HEK293 (cell line): Measurements from ENCODE around the gene PXMP2.

Source experiments
- CTCF ChIA-PET: fragments of 350-600 bp; formaldehyde crosslinking; extraction: SDS; loops from one replicate; lab custom pipeline; 2021; ENCODE audit warnings: antibody characterized with exemption; lab: Yijun Ruan, JAX
- POLR2A ChIA-PET: fragments of 300-600 bp; formaldehyde crosslinking; extraction: SDS; loops from one replicate; lab custom pipeline; 2020; ENCODE audit warnings: antibody characterized with exemption, inconsistent platforms; lab: Yijun Ruan, JAX
- H3K27ac ChIP-seq: fragments of 200-500 bp; sonication (Bioruptor generic); 2 replicates; pipeline ENCODE4 v1.5.1; 2014; ENCODE audit warnings: low read depth, low read length, control low read depth, inconsistent platforms; ENCODE audit errors: extremely low read depth
- H3K36me3 ChIP-seq, 2 experiments: fragments of 200-500 bp in 1 of 2; sonication (Bioruptor generic) in 1 of 2; 1 replicate in 1 of 2; 2 replicates in 1 of 2; pipeline ENCODE4 v1.5.1; 2014 to 2017; ENCODE audit warnings: inconsistent platforms in 2 of 2, low read length in 2 of 2; ENCODE audit not compliant: control insufficient read depth in 2 of 2, insufficient read depth in 1 of 2
- H3K4me1 ChIP-seq: fragments of 200-500 bp; sonication (Bioruptor generic); 2 replicates; pipeline ENCODE4 v1.5.1; 2014; ENCODE audit warnings: mild to moderate bottlenecking, low read length, inconsistent platforms; ENCODE audit not compliant: control insufficient read depth, insufficient read depth
- H3K4me3 ChIP-seq: 2 replicates; pipeline ENCODE4 v1.5.1; 2011; ENCODE audit warnings: low read depth, mild to moderate bottlenecking, control low read depth, low read length, moderate library complexity
- H3K9me3 ChIP-seq: fragments of 200-500 bp; sonication (Bioruptor generic); 2 replicates; pipeline ENCODE4 v1.5.1; 2014; ENCODE audit warnings: low read depth, low read length, inconsistent platforms; ENCODE audit not compliant: control insufficient read depth, insufficient read depth
- BCL11B ChIP-seq: fragments of 450-650 bp; formaldehyde crosslinking; IDR thresholded peaks from 2 replicates; pipeline ENCODE4 v1.5.1; 2016; ENCODE audit warnings: low read depth, missing biosample characterization, missing genetic modification characterization
- PBX3 ChIP-seq: sonication (generic); formaldehyde crosslinking; IDR thresholded peaks from 2 replicates; pipeline ENCODE4 v1.8.1; 2022; ENCODE audit warnings: mild to moderate bottlenecking, moderate library complexity, missing genetic modification reagents
- PRDM10 ChIP-seq: fragments of 450-650 bp; formaldehyde crosslinking; IDR thresholded peaks from 2 replicates; pipeline ENCODE4 v1.5.1; 2016; ENCODE audit warnings: missing biosample characterization, missing genetic modification characterization
- REPIN1 ChIP-seq: fragments of 450-650 bp; formaldehyde crosslinking; IDR thresholded peaks from 2 replicates; pipeline ENCODE4 v1.5.1; 2017; ENCODE audit warnings: missing biosample characterization, missing genetic modification characterization, low read depth
- ZBTB10 ChIP-seq: fragments of 450-650 bp; formaldehyde crosslinking; IDR thresholded peaks from 2 replicates; pipeline ENCODE4 v1.5.1; 2016; ENCODE audit warnings: missing biosample characterization, missing genetic modification characterization
- ZIC2 ChIP-seq: fragments of 450-650 bp; formaldehyde crosslinking; IDR thresholded peaks from 2 replicates; pipeline ENCODE4 v1.5.1; 2016; ENCODE audit warnings: missing biosample characterization, missing genetic modification characterization
- ZNF112 ChIP-seq: fragments of 450-650 bp; formaldehyde crosslinking; IDR thresholded peaks from 2 replicates; pipeline ENCODE4 v1.5.0; 2017; ENCODE audit warnings: missing biosample characterization, missing genetic modification characterization
- ZNF23 ChIP-seq: fragments of 450-650 bp; formaldehyde crosslinking; IDR thresholded peaks from 2 replicates; pipeline ENCODE4 v1.5.1; 2016; ENCODE audit warnings: missing biosample characterization, missing genetic modification characterization, borderline replicate concordance
- ZNF248 ChIP-seq: fragments of 450-650 bp; formaldehyde crosslinking; IDR thresholded peaks from 2 replicates; pipeline ENCODE4 v1.5.1; 2017; ENCODE audit warnings: missing biosample characterization, missing genetic modification characterization
- ZNF354C ChIP-seq: fragments of 450-650 bp; formaldehyde crosslinking; IDR thresholded peaks from 2 replicates; pipeline ENCODE4 v1.5.1; 2016; ENCODE audit warnings: missing biosample characterization, missing genetic modification characterization, low read depth, borderline replicate concordance
- ZNF501 ChIP-seq: fragments of 450-650 bp; formaldehyde crosslinking; IDR thresholded peaks from 2 replicates; pipeline ENCODE4 v1.5.1; 2016; ENCODE audit warnings: missing biosample characterization, missing genetic modification characterization
- ZNF518A ChIP-seq: fragments of 450-650 bp; formaldehyde crosslinking; conservative IDR thresholded peaks from 2 replicates; pipeline ENCODE4 v1.5.1; 2016; ENCODE audit warnings: low read depth, missing biosample characterization, missing genetic modification characterization
- ZNF530 ChIP-seq: fragments of 450-650 bp; formaldehyde crosslinking; IDR thresholded peaks from 2 replicates; pipeline ENCODE4 v1.5.1; 2016; ENCODE audit warnings: low read depth, missing biosample characterization, missing genetic modification characterization
- ZNF544 ChIP-seq: fragments of 450-650 bp; formaldehyde crosslinking; IDR thresholded peaks from 2 replicates; pipeline ENCODE4 v1.5.0; 2017; ENCODE audit warnings: missing biosample characterization, missing genetic modification characterization
- ZNF626 ChIP-seq: fragments of 450-650 bp; sonication (Bioruptor Pico); formaldehyde crosslinking; IDR thresholded peaks from 2 replicates; pipeline ENCODE4 v1.5.1; 2018; ENCODE audit warnings: missing biosample characterization, missing genetic modification characterization, inconsistent platforms
- ZNF654 ChIP-seq: fragments of 450-650 bp; formaldehyde crosslinking; IDR thresholded peaks from 2 replicates; pipeline ENCODE4 v1.5.1; 2016; ENCODE audit warnings: low read depth, missing biosample characterization, missing genetic modification characterization
- ZNF660 ChIP-seq: fragments of 450-650 bp; IDR thresholded peaks from 2 replicates; pipeline ENCODE4 v1.5.1; 2018; ENCODE audit warnings: missing biosample characterization, mild to moderate bottlenecking, missing genetic modification characterization
- ZNF785 ChIP-seq: fragments of 450-650 bp; formaldehyde crosslinking; IDR thresholded peaks from 2 replicates; pipeline ENCODE4 v1.5.1; 2016; ENCODE audit warnings: missing biosample characterization, missing genetic modification characterization
- TF ChIP-seq, protein P1 (sequence below): fragments of 450-650 bp; IDR thresholded peaks from 2 replicates; pipeline ENCODE4 v1.5.1; 2018; ENCODE audit warnings: missing biosample characterization, missing genetic modification characterization
- TF ChIP-seq, protein P2 (sequence below): fragments of 450-650 bp; formaldehyde crosslinking; IDR thresholded peaks from 2 replicates; pipeline ENCODE4 v1.5.1; 2016; ENCODE audit warnings: missing biosample characterization, missing genetic modification characterization

PXMP2 gene

DNA sequence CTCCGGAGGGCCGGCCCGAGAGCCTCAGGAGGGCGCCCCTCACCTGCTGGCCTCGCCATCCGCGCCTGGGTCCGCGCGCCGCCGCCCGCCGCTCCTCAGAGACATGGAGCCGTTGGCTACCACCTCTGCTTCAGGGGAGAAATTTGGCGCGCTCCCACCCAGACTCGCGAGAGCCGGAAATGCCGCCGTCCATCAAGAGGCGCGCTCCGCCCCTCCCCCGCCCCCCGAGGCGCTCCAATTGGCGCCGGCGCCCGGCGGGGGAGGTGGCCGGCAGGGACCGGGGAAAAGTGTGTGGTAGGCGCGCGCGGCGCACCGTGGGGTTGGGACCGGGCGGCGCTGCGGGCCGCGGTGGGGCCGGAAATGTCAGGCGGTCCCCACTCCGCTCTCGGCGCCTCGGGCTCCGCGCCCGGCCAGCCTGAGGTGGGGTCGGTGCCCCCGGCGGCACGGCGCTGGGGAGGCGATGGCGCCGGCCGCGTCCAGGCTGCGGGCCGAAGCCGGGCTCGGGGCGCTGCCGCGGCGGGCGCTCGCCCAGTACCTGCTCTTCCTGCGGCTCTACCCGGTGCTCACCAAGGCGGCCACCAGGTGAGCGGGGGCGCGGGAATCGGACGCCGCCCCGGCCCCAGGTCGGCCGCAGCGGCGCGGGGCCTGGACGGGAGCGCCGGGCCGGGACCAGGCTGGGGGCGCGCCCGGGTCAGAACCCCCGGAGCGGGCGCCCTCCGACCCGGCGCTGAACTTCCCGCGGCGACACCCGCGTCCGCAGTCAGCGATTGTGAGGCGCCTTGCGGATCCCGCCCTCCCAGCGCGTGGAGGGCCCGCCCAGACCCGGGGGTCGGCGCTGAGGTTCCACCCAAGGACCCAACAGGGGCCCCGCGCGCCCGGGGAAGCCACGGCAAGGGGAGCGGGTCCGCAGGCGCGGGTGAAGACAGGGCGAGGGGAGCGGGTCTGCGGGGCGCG is at the start of gene PXMP2, which contains the start of gene POLE:
Gene PXMP2 (plus strand): TSS at position 377 of the 954 bp plus-strand sequence. CDS start 84 bp downstream, at position 461.
Gene POLE (minus strand): TSS at position 132 of the 954 bp plus-strand sequence. CDS start 27 bp downstream, at position 105.
- ChIA-PET CTCF (no interaction called here), POLR2A (no interaction called here)
- Histone ChIP-seq H3K9me3 (no peaks in the 10 kb centered on the region), H3K4me1 (0 out of 2 replicates have a peak, but pooled peaks cover 3% of the 10 kb centered on the region), H3K27ac (peak within 1 kb of the TSS; percentile 98), H3K36me3 (peaks cover 16 to 36% of the 10 kb centered on the region in 2 experiments; a peak in 2 of 3 replicates), H3K4me3 (peak within 1 kb of the TSS; percentile 74)
- TF ChIP-seq, protein P1, sequence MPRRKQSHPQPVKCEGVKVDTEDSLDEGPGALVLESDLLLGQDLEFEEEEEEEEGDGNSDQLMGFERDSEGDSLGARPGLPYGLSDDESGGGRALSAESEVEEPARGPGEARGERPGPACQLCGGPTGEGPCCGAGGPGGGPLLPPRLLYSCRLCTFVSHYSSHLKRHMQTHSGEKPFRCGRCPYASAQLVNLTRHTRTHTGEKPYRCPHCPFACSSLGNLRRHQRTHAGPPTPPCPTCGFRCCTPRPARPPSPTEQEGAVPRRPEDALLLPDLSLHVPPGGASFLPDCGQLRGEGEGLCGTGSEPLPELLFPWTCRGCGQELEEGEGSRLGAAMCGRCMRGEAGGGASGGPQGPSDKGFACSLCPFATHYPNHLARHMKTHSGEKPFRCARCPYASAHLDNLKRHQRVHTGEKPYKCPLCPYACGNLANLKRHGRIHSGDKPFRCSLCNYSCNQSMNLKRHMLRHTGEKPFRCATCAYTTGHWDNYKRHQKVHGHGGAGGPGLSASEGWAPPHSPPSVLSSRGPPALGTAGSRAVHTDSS, result no peak
- TF ChIP-seq ZNF501 (tag by site-specific recombination) (no peak), ZNF354C (tag by site-specific recombination) (no peak), PBX3 (peak; percentile 80; the same call in 1 of the 2 replicates), ZNF23 (tag by site-specific recombination) (no peak), ZNF248 (tag by site-specific recombination) (no peak), ZNF530 (tag by site-specific recombination) (no peak), ZNF660 (tag by site-specific recombination) (peak; percentile 87), ZBTB10 (tag by site-specific recombination) (no peak), ZNF626 (tag by site-specific recombination) (no peak), ZNF112 (no peak), ZNF654 (tag by site-specific recombination) (no peak), ZNF544 (no peak), ZIC2 (peak; percentile 75), REPIN1 (tag by site-specific recombination) (no peak), ZNF518A (tag by site-specific recombination) (no peak), BCL11B (tag by site-specific recombination) (no peak), PRDM10 (tag by site-specific recombination) (0 out of 2 replicates have a peak, but pooled peaks have one; percentile 18), ZNF785 (tag by site-specific recombination) (no peak)
- TF ChIP-seq, protein P2, sequence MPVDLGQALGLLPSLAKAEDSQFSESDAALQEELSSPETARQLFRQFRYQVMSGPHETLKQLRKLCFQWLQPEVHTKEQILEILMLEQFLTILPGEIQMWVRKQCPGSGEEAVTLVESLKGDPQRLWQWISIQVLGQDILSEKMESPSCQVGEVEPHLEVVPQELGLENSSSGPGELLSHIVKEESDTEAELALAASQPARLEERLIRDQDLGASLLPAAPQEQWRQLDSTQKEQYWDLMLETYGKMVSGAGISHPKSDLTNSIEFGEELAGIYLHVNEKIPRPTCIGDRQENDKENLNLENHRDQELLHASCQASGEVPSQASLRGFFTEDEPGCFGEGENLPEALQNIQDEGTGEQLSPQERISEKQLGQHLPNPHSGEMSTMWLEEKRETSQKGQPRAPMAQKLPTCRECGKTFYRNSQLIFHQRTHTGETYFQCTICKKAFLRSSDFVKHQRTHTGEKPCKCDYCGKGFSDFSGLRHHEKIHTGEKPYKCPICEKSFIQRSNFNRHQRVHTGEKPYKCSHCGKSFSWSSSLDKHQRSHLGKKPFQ, result no peak
